HCT116 (cell line): ENCODE results near the gene OSBPL10. TPM values are rescaled to one million over a fixed set of nuclear protein-coding genes. Genes with fewer than 3 reads are reported as not detected.

Experiments used
- ATAC-seq: fragments of 200-7000 bp; cut with Tn5 transposase; 2 replicates; pipeline ENCODE4 v1.9.1; 2020; ENCODE audit warnings: mild to moderate bottlenecking, moderate library complexity
- BruUV-seq: library from RNA; stranded (reverse); fragments of 400-500 nt; replicated peaks from 2 replicates; lab custom pipeline; 2021; lab: Mats Ljungman, UMichigan
- CTCF ChIA-PET: fragments of 300-600 bp; sonication (Branson Sonifier 250); formaldehyde crosslinking; loops from one replicate; lab custom pipeline; 2021; ENCODE audit warnings: antibody characterized with exemption; lab: Charles Lee
- POLR2A ChIA-PET: fragments of 300-600, 350-600 bp; sonication (Branson Sonifier 250); formaldehyde crosslinking; loops from one replicate; lab custom pipeline; 2021; ENCODE audit warnings: antibody characterized with exemption; lab: Charles Lee
- RAD21 ChIA-PET, 2 experiments: fragments of 300-600 bp; sonication (Branson Sonifier 250); formaldehyde crosslinking; loops; one replicate each; lab custom pipeline; 2023; ENCODE audit warnings: low total read pairs in 2 of 2; ENCODE audit not compliant: uncharacterized antibody in 2 of 2, unreplicated experiment in 2 of 2, low non-redundant PET in 1 of 2; lab: Charles Lee
- DNase-seq: peaks from one replicate; pipeline ENCODE4 v3.0.0-alpha.2; 2010; ENCODE audit warnings: low read depth, low spot score
- H2AFZ ChIP-seq: fragments of 200-600 bp; shearing (Covaris generic), sonication (generic); 2 replicates; pipeline ENCODE4 v1.6.1; 2017; ENCODE audit warnings: low read depth, mixed run types, mixed read lengths, antibody characterized with exemption, low read length; ENCODE audit not compliant: poor library complexity, severe bottlenecking
- H3K27ac ChIP-seq: 2 replicates; pipeline ENCODE4 v1.5.1; 2012; ENCODE audit warnings: low read depth, low read length
- H3K27me3 ChIP-seq: fragments of 200-600 bp; sonication (generic); 2 replicates; pipeline ENCODE4 v1.6.1; 2016; ENCODE audit warnings: mixed run types, low read length, mixed read lengths; ENCODE audit not compliant: insufficient read depth
- H3K36me3 ChIP-seq, 2 experiments: fragments of 200-500 bp in 1 of 2; fragments of 200-600 bp in 1 of 2; sonication (Bioruptor generic) in 1 of 2; sonication (generic) in 1 of 2; 2 replicates each; pipeline versions ENCODE4 v1.5.1 to v1.6.1; 2014 to 2016; ENCODE audit warnings: low read length in 2 of 2, inconsistent platforms in 1 of 2, mixed read lengths in 1 of 2, mixed run types in 1 of 2; ENCODE audit not compliant: insufficient read depth in 2 of 2, control insufficient read depth in 1 of 2
- H3K4me1 ChIP-seq, 2 experiments: fragments of 200-600 bp in 1 of 2; sonication (generic) in 1 of 2; 2 replicates each; pipeline versions ENCODE4 v1.5.1 to v1.6.1; 2012 to 2017; ENCODE audit warnings: low read length in 2 of 2, inconsistent platforms in 1 of 2, mild to moderate bottlenecking in 1 of 2, mixed read lengths in 1 of 2, mixed run types in 1 of 2, moderate library complexity in 1 of 2; ENCODE audit not compliant: insufficient read depth in 2 of 2, control insufficient read depth in 1 of 2
- H3K4me2 ChIP-seq: fragments of 200-600 bp; sonication (generic); 2 replicates; pipeline ENCODE4 v1.6.1; 2017; ENCODE audit warnings: mixed run types, low read length, mixed read lengths
- H3K4me3 ChIP-seq, 2 experiments: fragments of 200-600 bp in 1 of 2; sonication (generic) in 1 of 2; replicated peaks in 1 of 2; 2 replicates each; pipeline ENCODE4 v1.5.1; 2011 to 2016; ENCODE audit warnings: low read length in 2 of 2, control low read depth in 1 of 2, low read depth in 1 of 2, mild to moderate bottlenecking in 1 of 2, mixed read lengths in 1 of 2, mixed run types in 1 of 2
- H3K79me2 ChIP-seq: fragments of 200-600 bp; sonication (generic); 2 replicates; pipeline ENCODE4 v1.6.1; 2017; ENCODE audit warnings: mild to moderate bottlenecking, mixed run types, low read length, moderate library complexity, mixed read lengths; ENCODE audit not compliant: insufficient read depth
- H3K9ac ChIP-seq: fragments of 200-600 bp; sonication (generic); 2 replicates; pipeline ENCODE4 v1.6.1; 2016; ENCODE audit warnings: low read length, mixed read lengths
- H3K9me2 ChIP-seq: fragments of 200-600 bp; sonication (generic), shearing (Covaris generic); 2 replicates; pipeline ENCODE4 v1.6.1; 2017; ENCODE audit warnings: mixed run types, mild to moderate bottlenecking, moderate library complexity; ENCODE audit not compliant: insufficient read depth
- H3K9me3 ChIP-seq, 2 experiments: fragments of 200-500 bp in 1 of 2; fragments of 200-600 bp in 1 of 2; sonication (Bioruptor generic) in 1 of 2; sonication (generic) in 1 of 2; 2 replicates each; pipeline ENCODE4 v1.6.1; 2014 to 2017; ENCODE audit warnings: low read length in 2 of 2, mixed read lengths in 2 of 2, inconsistent platforms in 1 of 2, low read depth in 1 of 2, mild to moderate bottlenecking in 1 of 2, mixed run types in 1 of 2, moderate library complexity in 1 of 2; ENCODE audit not compliant: control insufficient read depth in 1 of 2, insufficient read depth in 1 of 2
- H4K20me1 ChIP-seq: fragments of 200-600 bp; sonication (generic), shearing (Covaris generic); 2 replicates; pipeline ENCODE4 v1.6.1; 2017; ENCODE audit warnings: mixed run types, mild to moderate bottlenecking, moderate library complexity; ENCODE audit not compliant: insufficient read depth
- ATF3 ChIP-seq: IDR thresholded peaks from 2 replicates; pipeline ENCODE4 v1.6.1; 2012
- CBX3 ChIP-seq: IDR thresholded peaks from 2 replicates; pipeline ENCODE4 v1.6.1; 2012; ENCODE audit warnings: low read depth
- CEBPB ChIP-seq: IDR thresholded peaks from 2 replicates; pipeline ENCODE4 v1.6.1; 2012; ENCODE audit warnings: low read depth
- CTCF ChIP-seq, 3 experiments: fragments of 200-600 bp in 1 of 3; sonication (generic) in 1 of 3; IDR thresholded peaks in 2 of 3; conservative IDR thresholded peaks in 1 of 3; 2 replicates each; pipeline ENCODE4 v1.5.1; 2012 to 2017; ENCODE audit warnings: low read depth in 2 of 3, low read length in 2 of 3, antibody characterized with exemption in 1 of 3, borderline replicate concordance in 1 of 3, control low read depth in 1 of 3, mild to moderate bottlenecking in 1 of 3, mixed read lengths in 1 of 3, mixed run types in 1 of 3, moderate library complexity in 1 of 3; ENCODE audit not compliant: insufficient read depth in 1 of 3
- EGR1 ChIP-seq: IDR thresholded peaks from 2 replicates; pipeline ENCODE4 v1.6.1; 2012; ENCODE audit warnings: low read depth
- EZH2 ChIP-seq: fragments of 200-600 bp; sonication (generic); IDR thresholded peaks from 2 replicates; pipeline ENCODE4 v1.6.1; 2017; ENCODE audit warnings: antibody characterized with exemption, mixed run types
- EZH2phosphoT487 ChIP-seq: fragments of 200-600 bp; IDR thresholded peaks from 2 replicates; pipeline ENCODE4 v1.6.1; 2018; ENCODE audit warnings: antibody characterized with exemption, borderline replicate concordance
- FOSL1 ChIP-seq: IDR thresholded peaks from 2 replicates; pipeline ENCODE4 v1.6.1; 2012; ENCODE audit warnings: low read depth
- JUND ChIP-seq: IDR thresholded peaks from 2 replicates; pipeline ENCODE4 v1.6.1; 2012
- POLR2A ChIP-seq: IDR thresholded peaks from 2 replicates; pipeline ENCODE4 v1.7.0; 2011; ENCODE audit warnings: borderline replicate concordance; ENCODE audit not compliant: insufficient read depth, insufficient read length; ENCODE audit errors: extremely low read depth
- POLR2AphosphoS5 ChIP-seq: IDR thresholded peaks from 2 replicates; pipeline ENCODE4 v1.6.1; 2011; ENCODE audit warnings: mild to moderate bottlenecking, low read depth, low read length, moderate library complexity
- SIN3A ChIP-seq: IDR thresholded peaks from 2 replicates; pipeline ENCODE4 v1.6.1; 2012; ENCODE audit warnings: low read depth
- SP1 ChIP-seq: IDR thresholded peaks from 2 replicates; pipeline ENCODE4 v1.6.1; 2012; ENCODE audit warnings: low read depth
- SRF ChIP-seq: IDR thresholded peaks from 2 replicates; pipeline ENCODE4 v1.6.1; 2012; ENCODE audit warnings: low read depth
- TCF7L2 ChIP-seq: IDR thresholded peaks from 2 replicates; pipeline ENCODE4 v1.7.0; 2011; ENCODE audit warnings: borderline replicate concordance, inconsistent platforms; ENCODE audit not compliant: insufficient read depth, insufficient read length; ENCODE audit errors: extremely low read depth
- YY1 ChIP-seq: IDR thresholded peaks from 2 replicates; pipeline ENCODE4 v1.6.1; 2011; ENCODE audit warnings: low read length, low read depth, moderate library complexity, mild to moderate bottlenecking; ENCODE audit not compliant: insufficient replicate concordance; ENCODE audit errors: extremely low read depth
- ZNF274 ChIP-seq: fragments of 200-500 bp; sonication (Bioruptor generic); IDR thresholded peaks from 2 replicates; pipeline ENCODE4 v1.6.1; 2014; ENCODE audit warnings: mild to moderate bottlenecking, low read depth, low read length, inconsistent platforms
- intact Hi-C: fragments of 100-400 bp; cut with micrococcal nuclease; formaldehyde crosslinking; loops from 2 replicates; pipeline ENCODE4 v1.10.0; 2022
- total RNA-seq: library from RNA; stranded (reverse); gene quantifications from one replicate; pipeline ENCODE4 v1.2.1, GENCODE V29; 2021; ENCODE audit not compliant: unreplicated experiment

Gene OSBPL10
- total RNA-seq, 1 experiment from 2014 or later = 25.8 TPM

- no peak overlapping the region for H3K9ac ChIP-seq
- no peaks in the 10 kb centered on the region for H3K79me2 ChIP-seq
- H2AFZ ChIP-seq = no peak overlapping the region
- H3K9me2 ChIP-seq = no peaks in the 10 kb centered on the region
- intact Hi-C loops = no loop called here
- no peaks in the 10 kb centered on the region for H3K27me3 ChIP-seq
- ATAC-seq = no peak
- CTCF ChIA-PET = no interaction called here
- no peaks in the 10 kb centered on the region for H3K9me3 ChIP-seq
- no peaks in the 10 kb centered on the region for H3K36me3 ChIP-seq
- TF ChIP-seq JUND (no peak), CBX3 (no peak), POLR2A (no peak), POLR2AphosphoS5 (no peak), ZNF274 (no peak), EGR1 (no peak), ATF3 (no peak), CEBPB (no peak), TCF7L2 (no peak), CTCF (IDR thresholded peaks at IDR 0.05 in 2 of 3, conservative IDR thresholded peaks at IDR 0.05 in 1 of 3; ENCODE audit: borderline replicate concordance in 1 of 3, insufficient read depth in 1 of 3, low read depth in 2 of 3, low read length in 2 of 3) (no peak), SIN3A (no peak), YY1 (no peak), EZH2phosphoT487 (no peak), FOSL1 (no peak), SP1 (no peak), EZH2 (no peak), SRF (no peak)
- TF ChIP-seq, all 23 proteins: peak for 0
- no peak for DNase-seq
- BruUV-seq = no TSS peak
- Histone ChIP-seq H3K4me1 (peaks cover 0 to 16% of the 10 kb centered on the region in 2 experiments; a peak in 1 of 4 replicates), H4K20me1 (no peaks in the 10 kb centered on the region), H3K4me3 (no peak overlapping the region), H3K27ac (no peak overlapping the region), H3K4me2 (no peak overlapping the region)
- ChIA-PET POLR2A (no interaction called here), RAD21 (no interaction called here)
Measured at GRCh38 chr3:31798840-31799239, 182.2 kb downstream of the OSBPL10 start.
